MCF 10A (cell line): ENCODE results near the gene UTF1. TPM values are rescaled to one million over a fixed set of nuclear protein-coding genes. Genes with fewer than 3 reads are reported as not detected.

ENCODE experiments used
- BruUV-seq: library from RNA; stranded (reverse); fragments of 400-500 nt; replicated peaks from 2 replicates; lab custom pipeline; 2021; lab: Mats Ljungman, UMichigan
- CTCF ChIA-PET: fragments of 300-600 bp; sonication (Branson Sonifier 250); formaldehyde crosslinking; extraction: SDS; loops from one replicate; lab custom pipeline; 2021; ENCODE audit warnings: antibody characterized with exemption, inconsistent platforms; lab: Yijun Ruan, JAX
- POLR2A ChIA-PET: fragments of 300-600, 350-650 bp; sonication (Branson Sonifier 250); formaldehyde crosslinking; extraction: SDS; loops from one replicate; lab custom pipeline; 2020; ENCODE audit warnings: antibody characterized with exemption, inconsistent platforms; lab: Yijun Ruan, JAX
- DNase-seq: peaks from one replicate; pipeline ENCODE4 v3.0.0-alpha.2; 2018; ENCODE audit not compliant: unreplicated experiment
- H3K27ac Mint-ChIP-seq: one replicate; pipeline ENCODE4 v1.8.0; 2022; ENCODE audit warnings: mild to moderate bottlenecking, low read depth, mixed read lengths; ENCODE audit not compliant: unreplicated experiment
- H3K27me3 Mint-ChIP-seq: one replicate; pipeline ENCODE4 v1.8.0; 2022; ENCODE audit warnings: mixed read lengths; ENCODE audit not compliant: insufficient read depth, unreplicated experiment
- H3K36me3 Mint-ChIP-seq: one replicate; pipeline ENCODE4 v1.8.0; 2022; ENCODE audit warnings: mild to moderate bottlenecking, moderate library complexity, mixed read lengths; ENCODE audit not compliant: insufficient read depth, unreplicated experiment
- H3K4me1 Mint-ChIP-seq: one replicate; pipeline ENCODE4 v1.8.0; 2022; ENCODE audit warnings: mixed read lengths; ENCODE audit not compliant: insufficient read depth, unreplicated experiment
- H3K4me3 Mint-ChIP-seq: one replicate; pipeline ENCODE4 v1.8.0; 2022; ENCODE audit warnings: mild to moderate bottlenecking, moderate library complexity, mixed read lengths; ENCODE audit not compliant: unreplicated experiment
- H3K9me3 Mint-ChIP-seq: one replicate; pipeline ENCODE4 v1.8.0; 2022; ENCODE audit warnings: mixed read lengths; ENCODE audit not compliant: unreplicated experiment
- intact Hi-C: fragments of 100-400 bp; cut with micrococcal nuclease; formaldehyde crosslinking; loops from 2 replicates; pipeline ENCODE4 v1.14.1; 2022
- total RNA-seq: library from RNA; stranded (reverse); gene quantifications from 2 replicates; pipeline ENCODE4 v1.2.3, GENCODE V29; 2022
- TF ChIP-seq, protein P1 (sequence below): fragments of 200-600 bp; IDR thresholded peaks from one replicate; pipeline ENCODE4 v1.8.0; 2022; ENCODE audit warnings: antibody characterized with exemption, mild to moderate bottlenecking; ENCODE audit not compliant: unreplicated experiment

The UTF1 gene
- total RNA-seq, 1 experiment from 2014 or later = not detected

DNA sequence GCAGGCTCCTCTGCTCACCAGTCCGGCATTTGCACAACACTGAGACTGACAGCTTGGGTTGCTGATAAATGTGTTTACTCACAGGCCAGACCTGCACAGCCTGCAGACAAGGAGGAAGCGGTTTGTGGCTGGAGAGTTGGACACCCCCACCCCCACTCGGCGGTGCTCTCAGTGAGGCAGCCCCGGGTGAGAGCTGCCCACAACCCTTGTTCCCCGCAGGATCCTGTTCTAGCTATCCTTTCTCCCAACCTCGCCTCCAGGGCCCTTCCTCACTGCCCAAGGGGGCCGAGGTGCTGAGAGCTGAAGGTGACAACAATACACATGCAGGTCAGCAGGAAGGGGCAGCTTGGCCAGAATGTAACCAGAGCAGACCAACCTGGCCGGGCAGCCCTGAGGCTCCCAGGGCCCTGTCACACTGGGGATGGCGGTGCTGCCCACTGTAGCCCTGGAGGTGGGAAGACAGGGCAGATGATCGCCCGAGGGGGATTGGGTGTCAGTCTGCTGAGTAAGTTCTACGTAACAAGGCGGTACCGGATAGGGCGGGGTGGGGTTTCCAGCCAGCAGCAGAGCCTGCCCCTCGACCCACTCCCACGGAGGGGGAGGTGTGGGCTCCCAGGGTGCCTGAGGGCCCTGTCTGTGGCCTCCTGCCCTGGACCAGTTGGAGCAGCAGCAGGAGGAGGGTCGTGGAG is 48.7 kb downstream of the UTF1 start:
- H3K9me3 Mint-ChIP-seq = no peaks in the 10 kb centered on the region
- peak overlapping the region; percentile 85 for H3K27ac Mint-ChIP-seq
- ChIA-PET CTCF (interaction anchor here (0.6 to 2.2 kb wide), 12 partner anchors 8 to 375 kb away, joined by 3 to 15 read pairs (median 4); no protein-coding TSS in a partner anchor), POLR2A (interaction anchor here (0.7 to 4.7 kb wide), 8 partner anchors 11 to 375 kb away, joined by 4 to 45 read pairs (median 6); partner anchors contain the start of genes ECHS1, TUBGCP2 and ZNF511)
- intact Hi-C loops = loop anchor here (1.0 to 2.0 kb wide), 2 partner anchors 20 to 29 kb away; no protein-coding TSS in a partner anchor
- DNase-seq = peak; percentile 90
- peaks cover 16% of the 10 kb centered on the region for H3K4me1 Mint-ChIP-seq
- no peaks in the 10 kb centered on the region for H3K27me3 Mint-ChIP-seq
- H3K36me3 Mint-ChIP-seq = peaks cover 33% of the 10 kb centered on the region
- TF ChIP-seq, protein P1, sequence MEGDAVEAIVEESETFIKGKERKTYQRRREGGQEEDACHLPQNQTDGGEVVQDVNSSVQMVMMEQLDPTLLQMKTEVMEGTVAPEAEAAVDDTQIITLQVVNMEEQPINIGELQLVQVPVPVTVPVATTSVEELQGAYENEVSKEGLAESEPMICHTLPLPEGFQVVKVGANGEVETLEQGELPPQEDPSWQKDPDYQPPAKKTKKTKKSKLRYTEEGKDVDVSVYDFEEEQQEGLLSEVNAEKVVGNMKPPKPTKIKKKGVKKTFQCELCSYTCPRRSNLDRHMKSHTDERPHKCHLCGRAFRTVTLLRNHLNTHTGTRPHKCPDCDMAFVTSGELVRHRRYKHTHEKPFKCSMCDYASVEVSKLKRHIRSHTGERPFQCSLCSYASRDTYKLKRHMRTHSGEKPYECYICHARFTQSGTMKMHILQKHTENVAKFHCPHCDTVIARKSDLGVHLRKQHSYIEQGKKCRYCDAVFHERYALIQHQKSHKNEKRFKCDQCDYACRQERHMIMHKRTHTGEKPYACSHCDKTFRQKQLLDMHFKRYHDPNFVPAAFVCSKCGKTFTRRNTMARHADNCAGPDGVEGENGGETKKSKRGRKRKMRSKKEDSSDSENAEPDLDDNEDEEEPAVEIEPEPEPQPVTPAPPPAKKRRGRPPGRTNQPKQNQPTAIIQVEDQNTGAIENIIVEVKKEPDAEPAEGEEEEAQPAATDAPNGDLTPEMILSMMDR = no peak
- BruUV-seq = TSS peak; percentile 26
- peak overlapping the region; percentile 48 for H3K4me3 Mint-ChIP-seq

DNA sequence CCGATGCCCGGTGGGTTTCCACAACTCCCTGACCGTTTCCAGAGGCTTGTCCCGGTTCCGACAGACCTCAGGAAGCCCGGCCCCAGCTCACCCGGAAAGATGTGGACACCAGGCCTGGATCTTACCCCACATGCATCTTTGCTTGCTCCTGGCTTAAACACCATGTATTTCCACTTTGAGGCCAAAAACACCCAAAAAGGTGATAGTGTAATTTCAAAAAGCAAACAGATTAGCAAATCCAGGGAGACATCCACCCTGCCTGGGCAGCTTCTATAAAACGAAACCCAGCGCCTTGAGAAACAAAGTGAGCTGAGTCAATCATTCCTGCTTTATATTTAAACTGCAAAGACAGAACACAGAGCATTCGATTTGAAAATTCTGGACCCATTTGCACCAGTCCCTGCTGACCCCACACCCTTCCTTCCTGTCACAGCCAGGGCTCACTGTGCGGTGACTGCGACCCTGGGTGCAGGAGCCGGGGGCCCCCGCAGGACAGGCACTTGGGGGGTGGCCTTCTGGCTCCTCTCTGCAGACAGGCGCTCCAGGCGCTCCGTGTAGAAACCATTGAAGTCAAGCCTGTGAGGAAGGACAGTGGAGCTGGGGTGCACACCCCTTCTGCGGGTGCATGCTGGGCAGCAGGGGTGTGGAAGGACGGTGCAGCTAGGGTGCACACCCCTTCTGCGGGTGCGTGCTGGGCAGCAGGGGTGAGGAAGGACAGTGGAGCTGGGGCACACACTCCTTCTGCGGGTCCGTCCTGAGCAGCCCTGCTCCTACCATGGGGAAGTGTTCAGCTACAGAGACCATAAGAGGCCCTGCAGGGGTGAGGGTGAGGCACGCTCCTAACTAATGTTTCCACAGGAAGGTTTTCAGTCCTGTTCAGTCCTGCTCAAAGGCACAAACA is 49.6 kb downstream of the UTF1 start:
- Mint-ChIP-seq H3K27me3 (no peaks in the 10 kb centered on the region), H3K27ac (peak overlapping the region; percentile 85), H3K9me3 (no peaks in the 10 kb centered on the region), H3K36me3 (peaks cover 39% of the 10 kb centered on the region), H3K4me3 (no peak overlapping the region), H3K4me1 (peaks cover 16% of the 10 kb centered on the region)
- POLR2A ChIA-PET = interaction anchor here (1.0 to 4.7 kb wide), 5 partner anchors 17 to 94 kb away, joined by 4 to 45 read pairs (median 4); partner anchors contain the start of gene ECHS1
- DNase-seq = peak; percentile 18
- CTCF ChIA-PET = interaction anchor here (0.6 to 2.2 kb wide), 5 partner anchors 19 to 625 kb away, joined by 3 to 15 read pairs (median 4); no protein-coding TSS in a partner anchor
- intact Hi-C loops = loop anchor here (2.0 kb wide), 1 partner anchor 21 kb away; no protein-coding TSS in a partner anchor
- TF ChIP-seq, protein P1 = no peak
- BruUV-seq = no TSS peak

DNA sequence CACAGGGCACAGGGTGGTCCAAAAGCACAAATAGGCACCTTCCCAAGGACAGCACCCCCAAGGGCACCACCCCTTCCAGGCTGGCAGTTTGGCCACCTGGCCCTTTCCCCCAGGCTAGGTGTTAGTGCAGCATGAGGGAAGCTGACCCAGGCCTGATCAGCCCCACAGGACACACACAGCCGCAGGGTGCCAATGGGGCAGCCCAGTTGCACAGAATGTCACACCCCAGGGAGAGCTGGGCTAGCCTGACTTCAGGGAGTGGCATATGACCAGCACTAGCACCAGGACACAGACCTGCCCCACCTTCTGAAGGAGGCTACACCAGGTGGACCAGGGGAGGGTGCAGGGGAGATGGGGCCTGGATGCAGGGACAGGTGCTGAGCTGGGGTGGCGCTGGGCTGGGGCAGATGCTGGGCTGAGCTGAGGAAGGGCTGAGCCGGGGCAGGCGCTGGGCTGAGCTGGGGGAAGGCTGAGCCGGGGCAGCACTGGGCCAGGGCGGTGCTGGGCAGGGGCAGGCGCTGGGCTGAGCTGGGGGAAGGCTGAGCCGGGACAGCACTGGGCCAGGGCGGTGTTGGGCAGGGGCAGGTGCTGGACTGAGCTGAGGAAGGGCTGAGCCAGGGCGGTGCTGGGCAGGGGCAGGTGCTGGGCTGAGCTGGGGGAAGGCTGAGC is 50.5 kb downstream of the UTF1 start:
- ChIA-PET CTCF (interaction anchor here (0.6 to 1.6 kb wide), 5 partner anchors 27 to 827 kb away, joined by 3 to 5 read pairs (median 3); no protein-coding TSS in a partner anchor), POLR2A (interaction anchor here (1.0 kb wide), 1 partner anchor 21 kb away, joined by 4 read pairs; no protein-coding TSS in a partner anchor)
- no peak overlapping the region for H3K27ac Mint-ChIP-seq
- no peak overlapping the region for H3K4me3 Mint-ChIP-seq
- TF ChIP-seq, protein P1 = no peak
- DNase-seq = no peak
- peaks cover 16% of the 10 kb centered on the region for H3K4me1 Mint-ChIP-seq
- H3K36me3 Mint-ChIP-seq = peaks cover 45% of the 10 kb centered on the region
- no peaks in the 10 kb centered on the region for H3K9me3 Mint-ChIP-seq
- intact Hi-C loops = no loop called here
- no TSS peak for BruUV-seq
- H3K27me3 Mint-ChIP-seq = no peaks in the 10 kb centered on the region
